ELR (cell line): ENCODE measurements around the gene PTGDS.
A peak's percentile ranks its signal among the peaks of the same experiment; 100 is the strongest.

Experiments
- DNase-seq: peaks from one replicate; pipeline ENCODE4 v3.0.0-alpha.2; 2015; ENCODE audit warnings: low read depth

The PTGDS gene

DNA sequence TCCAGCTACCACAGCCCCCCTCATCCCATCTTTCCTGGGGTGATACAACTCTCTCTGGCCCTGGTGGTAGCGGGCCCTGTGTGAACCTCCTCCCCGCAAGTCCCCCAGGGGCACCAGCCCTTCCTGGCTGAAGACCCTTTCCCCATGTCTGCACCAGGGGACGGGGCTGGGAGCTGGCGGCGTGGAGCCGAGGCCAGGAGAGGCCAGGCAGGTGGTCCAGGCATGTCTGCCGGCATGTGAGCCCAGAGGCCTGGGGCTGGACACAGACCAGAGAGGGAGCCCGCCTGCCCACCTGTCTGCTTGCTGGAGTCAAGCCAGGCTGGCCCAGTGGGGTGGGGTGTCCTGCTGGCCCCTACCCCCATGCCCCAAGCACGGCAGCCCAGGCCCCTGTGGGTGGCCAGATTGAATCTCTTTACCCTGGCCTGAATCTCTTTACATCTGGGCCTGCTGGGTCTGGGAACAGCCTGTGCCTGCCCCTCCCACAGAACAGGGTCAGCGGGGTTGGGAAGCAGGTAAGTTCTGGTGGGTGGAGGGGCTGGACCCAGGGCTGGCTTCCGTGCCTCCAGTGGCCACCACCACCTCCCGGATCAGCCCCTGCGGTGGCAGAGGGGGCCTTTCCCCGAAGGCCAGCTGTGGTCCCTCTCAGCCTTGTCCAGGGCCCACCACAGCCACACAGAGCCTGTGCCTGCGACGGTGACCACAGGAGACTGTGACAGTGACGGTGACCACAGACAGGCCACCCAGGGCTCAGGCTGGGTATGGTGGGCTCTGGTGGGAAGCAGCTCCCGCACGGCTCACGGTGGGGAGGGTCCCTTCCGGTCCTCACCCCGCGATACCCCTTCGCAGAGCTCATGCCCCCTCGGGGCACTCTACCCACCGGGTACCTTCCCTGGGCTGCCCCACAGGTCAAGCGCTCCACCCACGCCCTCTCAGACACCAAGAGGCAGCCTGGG lies 18.1 kb upstream of the PTGDS start:
- DNase-seq, result no peak

DNA sequence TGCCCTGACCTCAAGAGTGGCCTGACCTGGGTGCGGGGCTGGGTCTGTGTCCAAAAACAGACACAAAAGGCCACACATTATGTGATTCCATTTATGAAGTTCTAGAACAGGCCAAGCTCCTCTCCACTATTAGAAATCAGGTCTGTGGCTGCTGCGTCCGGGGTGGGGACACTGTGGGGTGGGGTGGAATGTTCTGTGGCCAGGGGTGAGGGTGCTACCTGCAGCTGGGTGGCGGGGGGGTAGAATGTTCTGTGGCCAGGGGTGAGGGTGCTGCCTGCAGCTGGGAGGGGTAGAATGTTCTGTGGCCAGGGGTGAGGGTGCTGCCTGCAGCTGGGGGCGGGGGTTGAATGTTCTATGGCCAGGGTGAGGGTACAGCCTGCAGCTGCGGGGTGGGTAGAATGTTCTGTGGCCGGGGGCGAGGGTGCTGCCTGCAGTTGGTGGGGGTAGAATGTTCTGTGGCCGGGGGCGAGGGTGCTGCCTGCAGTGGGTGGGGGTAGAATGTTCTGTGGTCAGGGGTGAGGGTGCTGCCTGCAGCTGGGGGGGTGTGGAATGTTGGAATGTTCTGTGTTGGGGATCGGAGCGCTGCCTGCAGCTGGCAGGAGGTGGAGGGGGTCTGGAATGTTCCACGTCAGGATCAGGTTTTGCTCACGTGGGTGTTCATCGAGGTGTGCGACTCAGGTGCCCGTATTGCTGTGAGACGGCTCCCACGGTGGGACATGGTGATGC lies 16.9 kb upstream of the PTGDS start:
- no peak for DNase-seq

DNA sequence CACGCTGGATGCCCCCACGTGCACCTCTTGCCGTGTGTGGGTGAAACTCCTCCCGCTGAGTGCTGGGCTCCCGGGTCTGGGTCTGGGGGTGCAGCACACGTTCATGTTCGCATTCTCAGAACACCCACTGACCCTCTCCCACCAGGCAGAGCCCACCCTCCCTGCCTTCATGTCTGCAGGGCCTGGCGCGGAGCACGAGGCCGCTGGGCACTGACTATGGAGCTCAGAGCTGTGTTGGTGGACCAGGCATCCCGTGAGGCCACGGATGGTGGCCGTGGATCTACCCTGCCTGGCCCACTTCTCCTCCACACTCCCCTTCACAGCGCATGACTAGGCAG lies 16.4 kb upstream of the PTGDS start:
- no peak for DNase-seq

DNA sequence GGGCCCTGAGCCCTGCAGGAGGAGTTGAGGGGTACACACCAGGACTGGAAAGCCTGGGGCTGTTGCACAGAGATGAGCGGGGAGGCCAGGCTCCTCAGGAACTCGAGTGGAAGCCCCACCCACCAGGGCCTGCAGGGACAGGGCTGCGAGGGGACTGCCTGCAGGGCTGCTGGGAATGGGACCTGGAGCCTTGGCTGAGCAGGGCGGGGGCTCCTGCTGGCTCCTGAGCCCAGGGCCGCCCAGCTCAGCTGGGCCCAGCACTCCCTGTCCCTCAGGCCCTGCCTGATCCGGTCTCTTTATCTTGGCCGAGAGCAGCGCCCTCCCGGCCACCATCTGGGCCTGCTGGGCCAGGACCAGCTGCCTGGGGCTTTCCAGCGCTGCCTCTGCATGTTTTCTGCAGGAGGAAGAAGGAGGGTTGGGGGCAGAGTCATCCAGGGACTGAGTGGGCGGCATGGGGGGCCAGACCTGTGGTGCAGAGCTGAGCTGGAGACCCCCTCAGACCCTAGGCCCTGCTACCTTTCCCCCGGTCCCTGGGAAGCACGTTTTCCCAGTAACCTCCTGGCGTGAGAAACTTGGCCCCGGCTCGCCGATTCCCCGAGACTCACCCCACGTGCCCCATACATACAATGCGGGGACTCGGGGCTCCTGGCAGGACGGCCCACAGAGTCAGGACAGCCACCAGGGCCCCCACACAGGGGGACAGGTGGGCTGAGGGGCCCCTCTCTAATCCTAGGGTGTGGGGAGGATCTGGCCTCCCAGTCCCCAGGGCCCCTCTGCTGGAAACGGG lies 15.8 kb upstream of the PTGDS start:
- DNase-seq, result no peak

DNA sequence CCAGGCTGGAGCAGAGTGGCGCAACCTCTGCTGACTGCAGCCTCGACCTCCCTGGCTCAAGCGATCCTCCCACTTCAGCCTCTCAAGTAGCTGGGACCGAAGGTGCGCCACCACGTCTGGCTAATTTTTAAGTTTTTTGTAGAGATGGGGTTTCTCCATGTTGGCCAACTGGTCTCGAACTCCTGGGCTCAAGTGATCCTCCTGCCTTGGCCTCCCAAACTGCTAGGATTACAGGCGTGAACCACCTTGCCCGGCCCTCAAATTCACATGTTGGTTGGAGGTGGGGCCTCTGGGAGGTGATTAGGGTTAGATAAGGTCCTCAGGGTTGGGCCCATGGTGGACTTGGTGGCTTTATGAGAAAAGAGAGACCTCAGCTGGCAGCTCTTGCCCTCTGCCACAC lies 15.1 kb upstream of the PTGDS start:
- no peak for DNase-seq

DNA sequence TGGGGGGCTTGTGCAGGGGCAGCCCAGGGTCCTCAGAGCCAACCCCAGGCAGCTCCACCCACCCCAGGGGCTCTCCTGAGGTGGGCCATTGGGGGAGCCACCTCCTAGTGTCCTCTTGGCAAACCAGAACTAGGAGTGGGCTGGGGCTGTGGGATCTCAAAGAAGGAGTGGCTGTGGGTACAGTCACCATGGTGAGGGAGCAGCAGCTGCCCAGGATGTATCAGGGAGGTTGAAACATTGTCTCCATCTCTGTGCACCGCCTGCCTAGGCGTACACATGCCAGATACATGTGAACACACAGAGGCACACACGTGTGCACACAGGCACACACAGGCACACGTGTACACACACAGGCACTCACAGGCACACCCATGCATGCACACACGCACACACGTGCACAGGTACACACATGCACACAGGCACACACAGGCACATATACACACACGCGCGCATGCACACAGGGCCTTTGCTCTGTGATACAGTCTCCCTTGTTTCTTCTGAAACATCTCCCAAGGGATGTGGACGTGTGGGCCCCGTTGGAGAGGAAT lies 14.5 kb upstream of the PTGDS start:
- DNase-seq, result no peak

DNA sequence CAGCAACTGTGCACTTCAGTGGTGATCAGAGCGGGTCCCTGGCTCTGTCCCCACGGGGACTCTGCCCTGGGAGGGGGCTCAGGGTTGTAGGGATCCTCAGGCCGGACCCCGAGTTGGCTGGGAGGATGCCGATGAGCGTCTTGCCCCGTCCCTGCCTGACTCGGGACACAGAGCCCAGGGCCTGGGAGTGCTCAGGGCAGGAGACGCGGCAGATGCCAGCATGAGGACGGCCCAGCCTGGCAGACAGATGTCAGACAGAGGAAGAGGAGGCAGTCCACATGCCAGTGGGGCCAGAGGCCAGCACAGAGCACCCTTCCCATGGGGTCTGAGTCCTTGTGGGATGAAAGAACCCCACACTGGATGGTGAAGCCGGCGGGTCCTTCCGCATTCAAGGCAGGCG lies 14.0 kb upstream of the PTGDS start:
- DNase-seq, result no peak

DNA sequence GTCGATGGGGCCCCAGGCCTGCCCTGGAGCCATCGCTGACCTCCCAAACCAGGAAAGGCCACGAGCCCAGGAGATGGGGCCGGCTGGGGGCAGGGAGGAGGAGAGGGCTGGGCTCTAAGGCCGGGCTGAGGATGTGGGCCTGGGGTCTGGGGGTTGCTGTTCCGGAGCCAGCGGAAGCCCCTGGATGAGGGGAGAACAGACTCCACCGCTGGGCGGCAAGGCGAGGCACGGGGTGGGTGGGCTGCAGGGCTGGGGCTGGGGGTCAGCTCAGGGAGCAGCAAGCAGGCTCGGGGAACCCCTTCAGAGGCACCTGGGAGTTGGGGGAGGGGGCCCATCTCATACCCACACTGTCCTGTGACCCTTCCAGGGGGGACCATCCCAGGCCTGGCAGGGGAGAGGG lies 13.6 kb upstream of the PTGDS start:
- no peak for DNase-seq

DNA sequence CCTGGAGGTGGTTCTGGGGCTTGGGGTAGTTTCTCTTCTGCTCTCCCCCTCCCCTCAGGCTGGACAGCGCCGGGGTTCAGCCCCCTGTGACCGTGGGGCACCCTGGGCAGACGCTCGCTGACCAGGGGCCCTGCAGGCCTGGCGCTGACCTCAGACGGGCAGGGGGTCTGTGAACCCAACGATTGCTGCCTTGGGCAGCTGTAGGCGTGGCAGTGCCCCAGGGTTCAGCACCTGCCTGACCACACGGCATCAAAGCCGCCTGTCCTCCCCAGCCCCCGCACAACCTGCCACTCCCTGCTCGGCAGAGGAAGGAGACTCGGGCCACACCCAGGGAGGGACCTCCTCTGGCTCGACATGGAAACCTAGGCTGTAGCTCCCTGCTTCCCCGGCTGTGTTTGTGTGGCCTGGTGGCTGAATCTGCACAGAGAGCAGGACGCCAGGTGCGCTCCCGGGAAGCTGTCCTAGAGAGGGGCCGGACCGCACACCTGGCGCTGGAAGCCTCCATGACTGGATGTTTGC lies 13.1 kb upstream of the PTGDS start:
- DNase-seq, result no peak

DNA sequence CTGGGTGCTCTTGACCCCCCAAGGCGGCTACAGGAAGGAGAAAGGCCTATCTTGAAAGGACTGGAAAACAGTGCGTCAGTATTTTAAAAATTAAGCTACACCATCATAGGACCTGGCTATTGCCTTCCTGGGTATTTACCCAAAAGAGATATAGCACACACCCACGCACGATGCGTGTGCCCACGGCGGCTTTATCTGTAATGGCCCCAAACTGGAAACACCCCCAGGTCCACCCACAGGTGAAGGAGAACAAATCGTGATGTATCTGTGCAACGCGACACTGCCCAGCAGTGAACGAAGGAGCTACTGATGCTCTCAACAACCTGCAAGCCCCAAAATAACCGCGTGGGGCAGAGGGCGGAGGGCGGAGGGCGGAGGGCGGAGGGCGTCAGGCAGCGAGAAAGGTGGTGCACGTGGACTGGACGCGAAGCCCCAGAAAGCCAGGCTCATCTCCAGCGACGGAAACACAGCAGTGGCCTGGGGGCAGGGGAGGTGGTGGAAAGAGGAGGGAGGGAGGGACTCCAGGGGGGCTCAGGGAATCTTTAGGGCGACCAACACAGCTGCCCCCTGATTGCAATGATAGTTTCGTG lies 12.4 kb upstream of the PTGDS start:
- DNase-seq, result no peak

DNA sequence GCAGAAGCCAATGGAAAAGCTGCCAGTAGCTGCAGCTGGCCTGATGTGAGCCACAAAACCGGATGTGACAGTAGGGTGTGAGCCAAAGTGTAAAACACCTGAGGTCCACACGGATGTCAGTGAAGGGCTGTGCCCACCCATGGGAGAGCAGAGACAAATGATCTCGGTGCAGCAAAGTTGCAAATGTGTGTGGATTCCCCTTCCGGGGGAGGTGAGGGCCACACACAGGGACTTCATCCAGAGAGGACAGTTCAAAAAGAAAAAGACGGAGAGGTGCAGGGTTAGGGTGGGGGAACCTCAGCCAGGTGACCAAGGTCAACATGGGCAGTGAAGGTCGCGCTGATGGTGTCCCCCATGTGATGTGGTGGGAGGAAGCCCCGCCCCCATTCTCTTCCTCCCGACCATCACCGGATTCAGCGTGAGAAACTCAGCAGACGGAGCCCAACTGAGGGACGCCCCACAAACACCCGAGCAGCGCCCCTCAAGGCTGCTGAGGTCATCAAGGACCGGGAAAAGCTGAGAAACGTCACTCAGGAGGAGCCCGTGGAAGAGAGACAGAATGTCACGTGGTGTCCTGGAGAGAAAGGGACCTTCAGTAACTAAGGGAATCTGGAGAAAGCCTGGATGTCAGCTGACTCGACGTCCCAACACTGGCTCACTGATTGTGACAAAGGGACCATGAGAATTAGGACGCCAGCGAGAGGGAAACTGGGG lies 11.4 kb upstream of the PTGDS start:
- peak; percentile 10 for DNase-seq

DNA sequence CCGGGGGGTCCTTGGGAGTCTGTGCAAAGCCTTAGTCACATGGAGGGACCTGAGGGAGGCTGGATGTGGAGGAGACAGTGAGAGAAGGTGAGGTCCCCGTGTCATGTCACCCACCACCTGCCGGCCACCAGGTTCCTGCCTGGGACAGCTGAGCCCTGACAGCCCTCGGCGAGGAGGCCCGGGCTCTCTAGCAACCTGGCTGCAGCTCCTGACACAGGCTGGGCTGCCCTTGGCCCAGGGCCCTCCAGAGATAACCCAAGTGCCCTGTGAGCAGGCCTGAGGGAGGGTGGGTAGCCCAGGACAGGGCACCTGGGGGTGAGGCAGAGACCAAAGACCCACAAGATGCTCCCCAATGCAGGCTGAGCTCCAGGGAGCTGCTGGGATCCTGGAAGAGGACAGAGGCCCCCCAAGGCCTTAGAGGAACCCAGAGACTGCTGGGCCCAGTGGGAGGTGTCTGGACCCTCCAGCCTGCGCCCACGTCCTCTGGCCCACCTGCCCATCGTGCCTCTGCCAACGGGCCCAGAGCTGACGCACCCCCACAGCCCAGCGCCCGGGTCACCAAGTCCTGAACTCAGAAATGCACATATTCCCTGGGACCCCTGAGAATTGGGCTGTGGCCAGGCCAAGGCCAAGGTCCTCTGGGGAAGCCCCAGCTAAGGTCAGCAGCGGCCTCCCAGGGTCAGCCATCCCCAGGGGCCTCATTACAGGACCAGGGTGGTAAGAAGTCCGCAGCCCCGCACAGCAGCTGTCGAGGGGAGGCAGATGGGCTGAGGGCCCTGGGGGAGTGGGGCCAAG lies 8.8 kb upstream of the PTGDS start:
- no peak for DNase-seq

DNA sequence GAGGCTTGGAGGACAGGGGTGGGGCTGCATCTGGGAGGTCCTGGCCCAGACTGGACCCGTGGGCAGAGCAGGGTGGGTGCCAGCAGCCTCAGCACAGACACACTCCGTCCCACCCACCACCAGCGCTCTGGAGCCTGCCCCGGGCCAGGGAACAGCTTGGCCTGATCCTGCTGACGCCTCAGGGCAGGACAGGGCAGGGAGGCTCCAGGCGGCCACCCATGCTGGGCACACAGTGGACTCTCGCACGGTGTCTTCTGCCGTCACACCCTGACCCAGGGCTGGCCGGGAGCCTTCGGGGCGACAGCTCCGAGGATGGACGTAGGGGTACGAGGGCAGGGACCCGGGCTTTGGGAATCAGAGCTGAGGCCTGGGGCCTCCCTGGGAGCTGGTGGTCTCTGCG lies 8.2 kb upstream of the PTGDS start:
- DNase-seq, result no peak

DNA sequence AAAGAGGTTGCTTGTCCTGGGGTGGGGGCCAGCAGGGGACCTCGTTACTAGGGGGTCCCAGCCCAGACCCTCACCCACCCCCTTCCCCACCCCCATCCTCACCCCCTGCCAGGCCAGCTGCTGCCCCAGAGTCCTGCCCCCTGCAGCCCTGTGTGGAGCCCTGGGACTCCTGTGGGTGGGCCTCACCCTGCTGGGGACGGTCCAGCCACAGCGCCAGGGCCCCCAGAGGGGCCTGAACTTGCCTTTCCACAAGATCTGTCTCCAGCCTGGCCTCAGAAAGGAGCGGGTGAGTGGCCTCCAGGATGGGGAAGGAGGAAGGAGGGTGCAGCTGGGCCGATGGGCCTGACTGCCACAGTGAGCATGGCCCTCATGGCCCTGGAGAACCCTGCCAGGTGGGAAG lies 7.5 kb upstream of the PTGDS start:
- DNase-seq, result no peak

DNA sequence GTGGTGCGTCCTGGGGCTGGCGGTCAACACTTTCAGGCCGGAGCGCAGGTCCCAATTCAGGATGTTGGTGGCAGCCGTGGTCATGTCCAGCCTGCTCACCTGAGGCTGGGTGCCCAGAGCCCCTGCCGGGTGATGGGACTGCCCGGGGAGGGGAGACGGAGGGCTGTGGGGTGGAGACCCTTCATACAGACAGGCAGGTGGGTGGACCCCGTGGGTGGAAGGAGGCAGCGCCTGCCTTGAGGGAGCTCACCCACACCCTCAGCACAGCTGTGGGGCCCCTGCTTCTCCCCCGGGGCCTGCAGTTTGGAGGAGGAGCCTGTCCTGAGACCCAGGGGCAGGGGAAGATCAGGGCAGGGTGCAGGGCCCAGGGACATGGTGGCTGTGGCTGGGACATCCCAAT lies 6.9 kb upstream of the PTGDS start:
- no peak for DNase-seq

DNA sequence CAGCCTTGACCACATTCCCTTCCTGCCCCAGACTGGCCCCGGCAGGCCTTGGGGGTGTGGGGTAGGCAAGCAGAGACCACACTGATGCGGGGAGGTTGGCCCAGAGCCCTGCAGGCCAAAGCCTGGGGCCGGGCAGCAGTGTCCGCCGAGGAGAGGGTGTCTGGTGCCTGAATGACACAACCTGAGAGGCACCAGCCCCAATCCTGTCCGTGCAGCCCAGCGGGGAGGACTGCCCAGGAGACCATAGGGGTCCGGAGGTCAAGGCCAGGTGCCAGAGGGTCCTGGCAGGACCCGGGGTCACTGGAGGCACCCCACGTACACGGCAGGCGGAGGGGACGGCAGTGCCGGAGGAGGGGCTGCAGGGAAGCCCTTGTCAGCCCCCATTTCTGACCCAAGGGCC lies 5.6 kb upstream of the PTGDS start:
- no peak for DNase-seq

DNA sequence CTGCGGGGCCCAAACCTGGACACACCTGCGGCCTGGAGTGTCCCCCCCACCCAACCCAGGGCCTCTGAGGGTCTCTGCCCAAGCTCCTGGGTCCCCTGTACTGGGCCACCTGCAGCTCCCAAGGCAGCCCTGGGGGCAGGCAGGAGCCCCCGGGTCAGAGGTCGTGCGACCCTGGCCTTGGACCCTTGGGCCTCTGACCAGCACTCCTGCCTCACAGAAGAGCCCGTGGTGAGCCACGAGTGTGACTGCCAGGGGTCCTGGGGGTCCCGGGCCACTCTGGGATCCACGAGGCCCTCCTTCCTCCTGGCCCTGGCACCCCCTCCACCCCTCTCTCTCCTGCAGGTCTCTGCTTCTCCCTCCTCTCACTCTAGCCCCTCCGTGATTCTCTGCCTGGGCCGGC lies 5.0 kb upstream of the PTGDS start:
- DNase-seq, result no peak

DNA sequence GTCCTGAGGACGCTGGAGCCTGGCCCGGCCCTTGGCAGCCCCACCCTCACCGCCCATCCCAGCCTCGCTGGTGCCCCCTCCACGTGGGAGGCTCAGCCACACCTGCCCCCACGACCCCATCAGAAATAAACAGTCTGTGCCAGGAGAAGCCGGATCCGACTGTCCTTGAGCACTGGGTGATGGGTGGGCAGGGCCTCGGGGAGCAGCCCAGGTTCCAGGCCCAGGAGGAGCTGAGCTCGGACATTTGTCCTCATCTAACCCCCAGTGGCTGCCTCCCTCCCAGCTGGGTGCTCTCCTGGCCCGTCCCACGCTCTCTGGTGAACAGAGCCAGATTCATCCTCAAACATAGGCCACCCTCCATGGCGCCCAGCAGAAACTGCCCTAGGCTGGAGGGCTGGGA lies 4.6 kb upstream of the PTGDS start:
- DNase-seq, result no peak

DNA sequence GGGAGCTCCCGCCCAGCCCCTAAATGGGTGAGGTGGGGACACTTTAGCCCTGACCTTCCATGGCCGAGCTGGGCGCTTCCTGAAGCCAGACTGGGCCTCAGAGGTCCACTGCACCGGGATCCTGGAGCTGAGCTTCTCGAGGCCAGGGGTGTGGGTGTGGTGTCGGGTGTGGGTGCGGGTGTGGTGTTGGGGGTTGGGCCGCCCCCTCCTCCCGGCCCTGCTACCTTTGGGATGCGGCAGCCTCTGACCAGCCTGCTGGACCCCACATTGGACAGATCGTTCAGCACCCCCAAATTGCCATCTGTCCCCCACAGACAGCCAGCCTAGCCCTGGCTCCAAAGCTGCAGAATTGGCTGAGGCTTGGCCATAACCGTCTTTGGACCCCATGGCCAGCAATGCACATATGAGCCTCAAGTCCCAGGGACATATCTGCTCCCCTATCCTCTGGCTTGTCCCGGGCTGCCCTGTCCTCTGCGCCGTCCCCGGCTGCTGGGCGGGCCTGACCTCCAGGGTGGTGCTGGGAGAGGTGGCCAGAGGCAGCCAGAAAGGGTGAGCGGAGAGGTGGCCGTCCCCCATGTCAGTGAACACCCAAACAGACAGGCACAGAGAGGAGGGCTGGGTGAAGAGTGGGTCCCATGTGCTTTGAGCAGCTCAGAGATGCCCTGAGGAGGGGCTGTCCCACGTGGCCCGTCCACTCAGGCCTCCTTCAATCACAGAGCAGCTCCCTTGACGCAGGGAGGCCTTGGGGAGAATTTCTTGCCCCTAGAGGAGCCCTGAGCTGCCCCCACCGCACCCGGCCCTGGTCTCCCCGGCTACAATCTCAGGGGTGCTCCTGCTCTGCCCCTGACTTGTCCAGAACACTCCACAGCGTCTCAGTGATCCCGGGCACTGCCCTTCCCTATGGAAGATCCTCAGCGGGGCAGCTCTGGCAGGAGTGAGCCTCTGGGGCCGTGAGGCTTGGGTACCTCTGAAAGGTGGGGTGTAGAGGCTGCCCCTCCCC lies 3.4 kb upstream of the PTGDS start:
- DNase-seq, result no peak
